GM13976 (cell line): Measurements from ENCODE around the gene RXYLT1.

Experiments
- DNase-seq: peaks from one replicate; pipeline ENCODE4 v3.0.0; 2012; ENCODE audit warnings: low spot score
- in situ Hi-C: fragments of 300-500 bp; cut with MboI; formaldehyde crosslinking; loops from one replicate; pipeline ENCODE4 v1.12.0; 2022; ENCODE audit warnings: low sequenced_read_pairs, mixed read lengths, inconsistent platforms; ENCODE audit not compliant: unreplicated experiment
- TF ChIP-seq, protein P1 (sequence below): IDR thresholded peaks from 2 replicates; pipeline ENCODE4 v1.5.1; 2012; ENCODE audit warnings: borderline replicate concordance, mild to moderate bottlenecking; ENCODE audit not compliant: insufficient read depth; ENCODE audit errors: extremely low read depth, missing control alignments, control extremely low read depth

Gene RXYLT1

DNA sequence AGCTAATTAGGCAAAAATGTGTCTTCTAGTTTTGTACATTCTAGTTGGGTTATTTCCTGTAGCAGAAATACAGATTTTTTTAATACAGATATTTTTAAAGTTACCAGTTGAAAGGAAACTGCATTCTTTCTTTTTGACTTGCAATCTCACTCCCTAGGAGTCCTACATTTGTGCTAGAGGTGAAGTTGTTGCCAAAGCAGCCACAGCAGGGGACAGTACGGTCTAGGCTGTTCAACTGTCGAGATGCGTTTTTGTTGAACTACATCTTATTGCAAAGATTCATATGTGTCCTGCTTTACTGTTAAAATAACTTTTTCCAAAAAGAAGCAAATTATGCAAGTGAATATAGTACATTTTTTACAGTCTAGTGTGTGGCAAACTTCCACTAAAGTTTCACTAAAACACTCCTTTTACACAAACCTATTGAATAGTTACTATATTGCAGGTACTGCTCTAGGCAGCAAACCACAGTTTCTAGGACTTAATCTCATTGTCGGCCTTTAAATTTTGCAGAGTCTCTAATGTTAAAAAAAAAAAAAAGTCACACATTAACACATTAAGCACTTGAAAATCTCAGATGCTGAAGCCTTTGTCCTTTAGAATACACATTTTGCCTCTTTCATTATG, 34.5 kb downstream of the RXYLT1 start:
- TF ChIP-seq, protein P1, sequence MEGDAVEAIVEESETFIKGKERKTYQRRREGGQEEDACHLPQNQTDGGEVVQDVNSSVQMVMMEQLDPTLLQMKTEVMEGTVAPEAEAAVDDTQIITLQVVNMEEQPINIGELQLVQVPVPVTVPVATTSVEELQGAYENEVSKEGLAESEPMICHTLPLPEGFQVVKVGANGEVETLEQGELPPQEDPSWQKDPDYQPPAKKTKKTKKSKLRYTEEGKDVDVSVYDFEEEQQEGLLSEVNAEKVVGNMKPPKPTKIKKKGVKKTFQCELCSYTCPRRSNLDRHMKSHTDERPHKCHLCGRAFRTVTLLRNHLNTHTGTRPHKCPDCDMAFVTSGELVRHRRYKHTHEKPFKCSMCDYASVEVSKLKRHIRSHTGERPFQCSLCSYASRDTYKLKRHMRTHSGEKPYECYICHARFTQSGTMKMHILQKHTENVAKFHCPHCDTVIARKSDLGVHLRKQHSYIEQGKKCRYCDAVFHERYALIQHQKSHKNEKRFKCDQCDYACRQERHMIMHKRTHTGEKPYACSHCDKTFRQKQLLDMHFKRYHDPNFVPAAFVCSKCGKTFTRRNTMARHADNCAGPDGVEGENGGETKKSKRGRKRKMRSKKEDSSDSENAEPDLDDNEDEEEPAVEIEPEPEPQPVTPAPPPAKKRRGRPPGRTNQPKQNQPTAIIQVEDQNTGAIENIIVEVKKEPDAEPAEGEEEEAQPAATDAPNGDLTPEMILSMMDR, result no peak
- no peak for DNase-seq
- in situ Hi-C loops, result no loop called here

- in situ Hi-C loops, result no loop called here
- TF ChIP-seq, protein P1, result no peak
- no peak for DNase-seq
These were observed 35.8 kb downstream of the RXYLT1 start for GRCh38 chr12:63815482-63815852.

DNA sequence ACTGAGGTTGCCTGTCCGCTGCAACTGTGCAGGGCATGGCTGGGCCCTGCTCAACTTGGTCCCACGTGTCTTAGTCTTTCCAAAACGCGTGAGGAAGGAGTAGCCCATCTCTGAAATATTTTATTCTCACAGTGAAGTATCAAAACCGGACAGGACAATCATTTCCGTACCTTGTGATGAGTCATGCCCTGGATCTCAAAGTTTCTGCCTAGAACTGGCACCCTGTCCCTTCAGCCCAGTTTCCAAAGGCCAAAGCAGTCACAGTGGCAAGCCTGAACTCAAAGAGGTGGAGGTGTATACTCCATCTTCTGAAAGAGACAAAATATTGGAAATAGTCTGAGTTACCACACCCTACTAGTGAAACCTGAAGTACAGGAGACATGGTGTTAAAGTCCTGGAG, 36.3 kb downstream of the RXYLT1 start:
- in situ Hi-C loops, result no loop called here
- no peak for DNase-seq
- TF ChIP-seq, protein P1, result no peak

DNA sequence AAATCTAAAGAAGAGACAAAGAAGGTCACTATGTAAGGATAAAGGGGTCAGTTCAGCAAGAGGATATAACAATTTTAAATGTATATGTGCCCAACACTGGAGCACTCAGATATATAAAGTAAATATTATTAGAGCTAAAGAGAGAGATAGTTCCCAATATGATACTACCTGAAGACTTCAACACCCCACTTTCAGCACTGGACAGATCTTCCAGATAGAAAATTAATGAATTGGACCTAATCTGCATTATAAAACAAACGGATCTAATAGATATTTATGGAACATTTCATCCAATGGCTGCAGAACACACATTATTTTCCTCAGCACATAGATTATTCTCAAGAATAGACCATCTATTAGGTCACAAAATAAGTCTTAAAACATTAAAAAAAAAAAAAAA, 40.7 kb downstream of the RXYLT1 start:
- in situ Hi-C loops, result no loop called here
- DNase-seq, result no peak
- TF ChIP-seq, protein P1, result no peak

DNA sequence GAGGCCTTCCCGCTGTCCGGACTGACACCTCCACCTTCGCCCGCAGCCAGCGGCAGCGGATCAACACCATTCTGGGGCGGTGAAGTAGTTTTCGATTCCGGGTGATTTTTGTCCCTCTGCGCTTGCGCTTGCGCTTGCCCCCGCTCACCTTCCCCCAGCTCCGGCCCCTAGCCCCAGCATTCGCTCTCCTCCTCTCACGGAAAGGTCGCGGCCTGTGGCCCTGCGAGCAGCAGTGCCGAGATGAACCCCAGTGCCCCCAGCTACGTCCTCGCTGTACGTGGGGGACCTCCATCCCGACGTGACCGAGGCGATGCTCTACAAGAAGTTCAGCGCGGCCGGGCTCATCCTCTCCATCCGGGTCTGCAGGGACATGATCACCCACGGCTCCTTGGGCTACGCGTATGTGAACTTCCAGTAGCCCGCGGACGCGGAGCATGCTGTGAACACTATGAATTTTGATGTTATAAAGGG, 42.1 kb downstream of the RXYLT1 start:
- in situ Hi-C loops, result no loop called here
- DNase-seq, result peak; percentile 32
- TF ChIP-seq, protein P1, result no peak

DNA sequence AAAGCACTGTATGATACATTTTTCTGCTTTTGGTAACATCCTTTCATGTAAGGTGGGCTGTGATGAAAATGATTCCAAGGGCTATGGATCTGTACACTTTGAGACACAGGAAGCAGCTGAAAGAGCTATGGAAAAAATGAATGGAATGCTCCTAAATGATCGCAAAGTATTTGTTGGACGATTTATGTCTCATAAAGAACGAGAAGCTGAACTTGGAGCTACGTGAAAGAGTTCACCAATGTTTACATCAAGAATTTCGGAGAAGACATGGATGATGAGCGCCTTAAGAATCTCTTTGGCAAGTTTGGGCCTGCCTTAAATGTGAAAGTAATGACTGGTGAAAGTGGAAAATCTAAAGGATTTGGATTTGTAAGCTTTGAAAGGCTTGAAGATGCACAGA, 42.6 kb downstream of the RXYLT1 start:
- DNase-seq, result no peak
- TF ChIP-seq, protein P1, result no peak
- in situ Hi-C loops, result no loop called here

- TF ChIP-seq, protein P1, result no peak
- no peak for DNase-seq
- in situ Hi-C loops, result no loop called here
These were observed 43.3 kb downstream of the RXYLT1 start for GRCh38 chr12:63823040-63823439.
